ENCODE measurements around the gene COL5A1.

COL5A1 gene

DNA sequence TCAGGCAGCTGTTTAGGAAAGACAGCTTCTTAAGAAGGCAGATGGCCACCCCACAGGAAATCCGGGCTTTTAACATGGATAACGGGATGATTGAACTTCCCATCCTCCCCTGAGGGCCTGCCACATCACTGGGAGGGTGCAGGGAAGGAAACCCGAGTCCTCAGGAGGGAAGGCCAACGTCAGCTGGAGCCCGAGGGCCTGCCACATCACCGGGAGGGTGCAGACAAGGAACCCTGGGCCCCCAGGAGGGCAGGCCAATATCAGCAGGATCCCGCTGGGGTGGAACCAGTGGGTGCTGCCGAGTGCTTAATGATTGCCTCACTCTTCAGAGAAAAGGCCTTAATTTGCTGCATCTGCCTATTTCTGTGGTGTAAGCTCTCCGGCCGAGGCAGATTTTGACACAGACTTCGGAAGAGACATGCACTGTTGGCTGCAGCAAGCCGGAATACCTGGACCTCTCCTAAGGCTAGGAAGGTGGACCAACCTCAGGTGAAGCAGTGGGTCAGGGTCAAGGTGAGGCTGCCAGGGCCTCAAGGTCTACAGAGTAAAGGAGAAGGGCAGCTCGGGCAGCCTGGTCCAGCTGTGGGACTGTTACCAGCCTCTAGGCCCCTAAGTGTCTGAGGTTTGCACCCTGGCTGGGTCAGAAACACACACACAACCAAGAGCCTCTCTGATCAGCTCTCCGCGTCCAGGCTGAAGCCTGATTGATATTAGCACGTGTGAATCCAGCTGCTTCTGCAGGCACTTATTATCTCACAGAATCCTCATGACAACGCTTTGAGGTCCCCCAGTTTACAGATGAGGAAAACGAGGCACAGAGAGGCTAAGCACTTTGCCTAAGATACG, 14.8 kb upstream of the COL5A1 start:
- H3K36me3 ChIP-seq (ENCODE audit: insufficient read depth, low read length), result no peaks in the 10 kb centered on the region
- H3K4me1 ChIP-seq (ENCODE audit: insufficient read depth, low read length), result peaks cover 28% of the 10 kb centered on the region
- no peak overlapping the region for H3K9ac ChIP-seq (ENCODE audit: low read depth, low read length)
- no peaks in the 10 kb centered on the region for H3K9me3 ChIP-seq (ENCODE audit: control insufficient read depth, insufficient read depth, low read length)

DNA sequence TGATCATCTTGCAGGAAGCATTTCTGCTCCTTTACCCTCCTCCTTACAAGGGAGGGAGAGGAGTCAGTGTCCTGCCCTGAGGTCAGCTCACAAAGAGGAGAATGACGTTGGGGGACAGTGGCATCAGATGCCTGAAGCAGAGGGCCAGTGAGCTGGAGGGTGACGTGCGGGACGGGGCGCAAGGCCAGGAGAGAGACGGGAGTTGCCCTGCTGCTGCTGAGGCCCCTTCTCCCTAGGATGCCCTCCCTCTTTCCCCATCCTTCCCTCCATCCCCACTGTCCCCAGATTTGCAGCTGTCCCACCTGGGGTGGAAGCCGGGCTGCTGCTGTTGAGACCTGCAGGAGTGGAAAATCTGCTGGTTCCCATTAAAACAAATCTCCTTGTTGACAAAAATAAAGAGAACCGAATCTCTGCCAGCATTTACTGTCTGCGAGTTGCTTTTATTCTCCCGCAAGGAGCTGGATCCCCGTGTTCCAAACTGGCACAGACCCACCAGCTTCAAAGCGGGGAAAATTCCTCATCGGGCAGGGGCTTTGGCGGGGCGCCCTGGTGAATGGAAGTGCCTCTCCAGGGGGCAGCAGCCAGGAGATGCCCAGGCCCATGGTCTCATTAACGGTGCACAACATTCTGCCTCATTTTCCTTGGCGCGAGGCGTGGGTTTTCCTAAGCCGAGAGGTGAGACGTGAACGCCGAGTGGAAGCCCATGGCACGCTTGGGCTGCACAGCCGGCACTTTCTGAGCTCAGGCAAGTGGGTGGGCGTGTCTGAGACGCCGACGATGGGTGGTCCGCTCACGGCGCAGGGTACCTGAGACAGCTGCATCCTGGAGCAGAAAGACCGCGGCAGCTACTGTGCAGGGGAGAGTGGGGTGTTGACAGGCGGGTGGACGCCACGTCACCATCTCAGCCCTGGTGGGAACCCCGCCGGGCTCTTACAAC, 13.9 kb upstream of the COL5A1 start:
- H3K9ac ChIP-seq (ENCODE audit: low read depth, low read length), result no peak overlapping the region
- peaks cover 28% of the 10 kb centered on the region for H3K4me1 ChIP-seq (ENCODE audit: insufficient read depth, low read length)
- H3K9me3 ChIP-seq (ENCODE audit: control insufficient read depth, insufficient read depth, low read length), result no peaks in the 10 kb centered on the region
- no peaks in the 10 kb centered on the region for H3K36me3 ChIP-seq (ENCODE audit: insufficient read depth, low read length)

DNA sequence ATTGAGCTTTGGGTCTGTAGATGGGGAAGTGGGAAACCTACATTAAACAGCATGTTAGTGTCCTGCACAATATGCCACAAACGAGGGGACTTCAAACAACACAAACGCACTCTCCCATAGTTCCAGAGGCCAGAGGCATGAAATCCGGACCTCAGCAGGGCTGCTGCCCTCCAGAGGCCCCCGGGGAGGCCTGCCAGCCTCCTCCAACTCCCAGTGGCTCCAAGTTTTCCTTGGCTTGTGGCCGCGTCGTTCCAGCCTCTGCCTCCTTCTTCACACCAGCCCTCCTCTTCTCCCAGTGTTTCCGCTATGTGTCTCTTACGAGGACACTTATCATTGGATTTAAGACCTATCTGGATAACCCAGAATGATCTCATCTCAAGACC, 13.3 kb upstream of the COL5A1 start:
- H3K4me1 ChIP-seq (ENCODE audit: insufficient read depth, low read length), result peaks cover 28% of the 10 kb centered on the region
- no peaks in the 10 kb centered on the region for H3K36me3 ChIP-seq (ENCODE audit: insufficient read depth, low read length)
- no peak overlapping the region for H3K9ac ChIP-seq (ENCODE audit: low read depth, low read length)
- no peaks in the 10 kb centered on the region for H3K9me3 ChIP-seq (ENCODE audit: control insufficient read depth, insufficient read depth, low read length)

DNA sequence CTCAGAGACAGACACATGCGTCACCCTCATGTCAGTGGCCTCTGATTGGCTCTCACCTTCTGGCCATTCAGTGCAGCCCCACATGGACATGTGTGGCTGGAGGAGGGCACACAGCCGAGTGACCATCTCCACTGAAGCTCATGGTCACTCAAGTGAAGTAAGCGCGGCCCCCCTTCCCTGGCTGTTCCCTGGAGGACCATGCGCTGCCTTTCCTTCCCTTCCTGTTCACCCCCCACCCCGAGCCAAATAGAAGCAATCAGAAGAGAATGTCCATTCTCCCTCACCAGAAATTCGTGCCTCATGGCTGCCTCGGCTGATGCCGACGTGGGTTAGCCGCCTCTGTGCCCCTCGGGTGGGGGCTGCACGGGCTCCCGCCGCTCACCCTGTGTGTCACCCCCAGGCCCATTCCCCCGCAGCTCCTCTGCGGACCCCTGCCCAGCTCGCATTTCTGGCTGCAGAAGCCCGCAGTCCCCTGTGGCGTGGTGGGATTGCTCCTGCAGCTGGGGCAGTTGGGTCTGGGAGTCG, 12.5 kb upstream of the COL5A1 start:
- H3K36me3 ChIP-seq (ENCODE audit: insufficient read depth, low read length), result no peaks in the 10 kb centered on the region
- H3K9me3 ChIP-seq (ENCODE audit: control insufficient read depth, insufficient read depth, low read length), result no peaks in the 10 kb centered on the region
- H3K9ac ChIP-seq (ENCODE audit: low read depth, low read length), result no peak overlapping the region
- peaks cover 28% of the 10 kb centered on the region for H3K4me1 ChIP-seq (ENCODE audit: insufficient read depth, low read length)

DNA sequence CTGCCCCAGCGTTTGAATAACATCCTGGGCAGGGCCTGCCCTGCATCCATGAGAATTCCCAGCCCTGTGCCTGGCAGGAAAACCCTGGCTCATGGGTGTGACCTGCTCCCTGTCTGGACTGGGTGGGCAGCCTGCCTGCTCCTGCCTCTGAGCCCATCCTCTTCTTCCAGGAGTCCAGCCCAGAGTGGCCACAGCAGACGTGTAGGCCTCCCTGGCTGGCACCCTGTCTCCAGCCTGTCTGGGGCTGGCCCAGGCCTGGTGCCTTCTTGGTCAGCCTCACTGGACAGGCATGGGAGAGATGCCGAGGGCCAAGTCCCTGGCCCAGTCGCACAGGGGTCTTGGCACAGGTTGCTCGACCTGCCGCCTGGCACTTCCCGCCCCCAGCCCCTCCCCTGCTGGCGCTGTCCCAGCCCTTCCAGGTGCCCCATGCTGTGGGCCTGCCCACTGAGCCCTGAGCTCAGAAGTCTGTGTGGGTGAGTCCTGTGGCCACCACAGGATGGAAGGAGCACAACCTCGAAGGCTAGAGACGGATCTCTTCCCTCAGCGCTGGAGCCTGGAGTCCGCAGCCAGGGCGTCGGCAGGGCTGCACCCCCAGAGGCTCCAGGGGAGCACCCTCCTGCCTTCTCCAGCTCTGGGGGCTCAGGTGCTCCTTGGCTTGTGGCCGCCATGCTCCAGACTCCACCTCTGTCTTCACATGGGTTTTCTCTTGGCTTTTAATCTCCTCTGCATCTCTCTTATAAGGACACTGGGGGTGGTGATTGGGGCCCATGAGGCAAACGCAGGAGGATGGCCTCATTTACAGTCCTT, 11.8 kb upstream of the COL5A1 start:
- Histone ChIP-seq H3K36me3 (ENCODE audit: insufficient read depth, low read length) (no peaks in the 10 kb centered on the region), H3K9ac (ENCODE audit: low read depth, low read length) (no peak overlapping the region), H3K9me3 (ENCODE audit: control insufficient read depth, insufficient read depth, low read length) (no peaks in the 10 kb centered on the region), H3K4me1 (ENCODE audit: insufficient read depth, low read length) (peaks cover 25% of the 10 kb centered on the region)

DNA sequence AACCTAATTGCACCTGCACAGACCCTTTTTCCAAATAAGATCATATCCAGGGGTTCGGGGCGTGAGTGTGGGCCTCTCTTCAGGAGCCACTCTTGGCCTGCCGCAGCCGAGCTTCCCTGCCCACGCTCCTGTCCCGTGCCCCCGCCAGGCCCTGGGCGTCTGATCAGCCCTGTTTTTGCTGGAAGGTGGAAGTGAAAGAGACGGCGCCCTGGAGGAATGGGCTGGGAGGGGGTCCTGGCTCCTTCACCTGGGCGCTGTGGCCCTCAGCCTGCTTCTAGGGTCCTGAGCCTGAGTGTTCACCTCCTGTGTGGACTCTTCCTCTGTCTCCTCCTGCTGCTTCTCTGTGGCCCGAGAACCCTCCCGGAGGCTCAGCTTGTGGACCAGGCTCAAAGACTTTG, 11.2 kb upstream of the COL5A1 start:
- H3K36me3 ChIP-seq (ENCODE audit: insufficient read depth, low read length), result no peaks in the 10 kb centered on the region
- H3K4me1 ChIP-seq (ENCODE audit: insufficient read depth, low read length), result peaks cover 19% of the 10 kb centered on the region
- H3K9ac ChIP-seq (ENCODE audit: low read depth, low read length), result no peak overlapping the region
- no peaks in the 10 kb centered on the region for H3K9me3 ChIP-seq (ENCODE audit: control insufficient read depth, insufficient read depth, low read length)

DNA sequence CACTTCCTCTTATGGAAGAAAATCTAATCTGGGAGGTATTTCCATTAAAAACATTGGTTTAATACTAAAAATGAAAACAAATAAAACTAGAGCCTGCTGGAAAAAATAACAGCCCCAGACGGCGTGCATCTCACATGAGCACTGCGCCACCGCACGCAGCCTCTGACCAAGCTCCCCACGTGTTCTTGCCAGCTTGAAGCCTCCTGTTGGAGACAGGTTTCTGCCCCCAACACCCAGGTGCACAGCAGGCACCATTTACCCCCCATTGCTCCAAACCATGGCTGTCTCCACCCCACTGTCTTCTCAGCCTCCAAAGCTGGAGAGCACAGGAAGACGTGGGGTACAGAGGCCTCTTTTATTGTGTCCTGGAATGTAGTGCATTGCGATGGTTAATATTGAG, 10.7 kb upstream of the COL5A1 start:
- H3K36me3 ChIP-seq (ENCODE audit: insufficient read depth, low read length), result no peaks in the 10 kb centered on the region
- H3K9me3 ChIP-seq (ENCODE audit: control insufficient read depth, insufficient read depth, low read length), result no peaks in the 10 kb centered on the region
- no peak overlapping the region for H3K9ac ChIP-seq (ENCODE audit: low read depth, low read length)
- peaks cover 15% of the 10 kb centered on the region for H3K4me1 ChIP-seq (ENCODE audit: insufficient read depth, low read length)

DNA sequence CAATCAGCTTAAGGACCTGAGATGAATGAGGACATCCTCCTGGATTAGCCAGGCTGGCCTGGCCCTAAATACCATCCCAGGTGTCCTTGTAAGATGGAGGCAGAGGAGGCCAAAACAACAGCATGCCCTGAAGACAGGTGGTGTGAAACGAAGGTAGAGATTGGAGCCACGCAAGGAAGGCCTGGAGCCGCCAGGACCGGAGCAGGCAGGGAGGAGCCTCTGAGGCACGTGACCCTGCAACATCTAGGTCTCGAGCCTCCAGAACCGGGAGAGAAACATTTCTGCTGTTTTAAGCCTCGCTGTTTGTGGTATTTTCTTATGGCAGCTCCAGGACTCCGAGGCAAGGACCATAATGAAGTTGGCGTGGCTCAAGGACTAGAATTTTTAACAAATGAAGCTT, 9.7 kb upstream of the COL5A1 start:
- Histone ChIP-seq H3K4me1 (ENCODE audit: insufficient read depth, low read length) (peaks cover 5% of the 10 kb centered on the region; the same call in 1 of the 2 replicates), H3K9me3 (ENCODE audit: control insufficient read depth, insufficient read depth, low read length) (no peaks in the 10 kb centered on the region), H3K36me3 (ENCODE audit: insufficient read depth, low read length) (no peaks in the 10 kb centered on the region), H3K9ac (ENCODE audit: low read depth, low read length) (no peak overlapping the region)

DNA sequence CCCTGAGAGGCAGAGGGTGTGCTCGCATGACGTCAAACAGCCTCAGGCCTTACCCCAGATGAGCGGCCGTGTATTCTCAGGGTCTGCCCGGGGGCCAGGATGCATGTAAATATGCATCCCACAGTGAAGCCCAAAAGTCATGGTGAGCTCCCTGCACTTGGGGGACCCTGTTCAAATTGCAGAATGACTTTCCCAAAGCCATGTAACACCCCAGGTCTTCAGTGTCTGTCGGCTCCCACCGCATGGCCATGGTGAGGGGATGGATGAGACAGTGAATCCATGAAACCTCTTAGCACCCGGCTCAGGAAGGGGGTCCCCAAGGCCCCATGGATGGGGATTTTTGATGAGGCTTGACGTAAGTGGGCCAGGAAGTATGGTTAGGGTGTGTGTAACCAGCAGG, 9.3 kb upstream of the COL5A1 start:
- Histone ChIP-seq H3K9me3 (ENCODE audit: control insufficient read depth, insufficient read depth, low read length) (no peaks in the 10 kb centered on the region), H3K9ac (ENCODE audit: low read depth, low read length) (no peak overlapping the region), H3K4me1 (ENCODE audit: insufficient read depth, low read length) (peaks cover under 1% of the 10 kb centered on the region; the same call in 1 of the 2 replicates), H3K36me3 (ENCODE audit: insufficient read depth, low read length) (no peaks in the 10 kb centered on the region)

DNA sequence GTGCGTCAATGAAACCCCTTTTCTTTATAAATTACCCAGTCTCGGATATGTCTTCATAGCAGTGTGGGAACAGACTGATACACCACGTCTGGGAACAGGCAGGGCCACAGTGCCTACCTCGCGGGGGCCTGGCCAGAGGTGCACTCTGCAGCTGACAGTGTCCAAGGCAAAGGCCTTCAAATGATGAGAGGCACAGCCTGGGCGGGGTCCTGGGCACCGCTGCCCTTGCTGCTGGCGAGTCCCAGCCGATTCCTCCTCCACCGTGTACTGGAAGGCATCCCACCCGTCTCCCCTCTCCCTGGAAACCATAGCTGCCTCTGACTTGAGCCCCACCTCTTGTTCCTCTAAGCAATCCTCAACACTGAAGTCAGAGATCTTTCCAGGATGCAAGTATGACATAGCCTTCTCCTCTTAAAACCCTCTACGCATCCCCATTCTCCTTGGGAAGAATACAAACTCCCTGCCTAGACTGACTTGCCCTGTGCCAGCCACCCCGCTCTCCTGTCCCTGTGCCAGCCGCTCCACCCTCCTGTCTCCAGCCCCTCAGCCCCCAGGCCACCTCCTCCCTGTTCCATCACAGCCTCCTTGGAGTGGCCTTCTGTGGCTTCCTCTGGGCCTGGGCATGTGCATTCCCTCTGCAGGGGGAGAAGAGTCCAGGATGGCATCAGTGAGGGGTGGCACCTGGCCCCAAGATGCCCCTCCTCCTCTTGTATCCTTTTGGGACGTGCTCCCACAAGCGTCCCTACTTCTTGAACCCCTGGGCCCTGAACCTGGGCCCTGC, 8.1 kb upstream of the COL5A1 start:
- no peaks in the 10 kb centered on the region for H3K4me1 ChIP-seq (ENCODE audit: insufficient read depth, low read length)
- H3K9me3 ChIP-seq (ENCODE audit: control insufficient read depth, insufficient read depth, low read length), result no peaks in the 10 kb centered on the region
- no peaks in the 10 kb centered on the region for H3K36me3 ChIP-seq (ENCODE audit: insufficient read depth, low read length)

DNA sequence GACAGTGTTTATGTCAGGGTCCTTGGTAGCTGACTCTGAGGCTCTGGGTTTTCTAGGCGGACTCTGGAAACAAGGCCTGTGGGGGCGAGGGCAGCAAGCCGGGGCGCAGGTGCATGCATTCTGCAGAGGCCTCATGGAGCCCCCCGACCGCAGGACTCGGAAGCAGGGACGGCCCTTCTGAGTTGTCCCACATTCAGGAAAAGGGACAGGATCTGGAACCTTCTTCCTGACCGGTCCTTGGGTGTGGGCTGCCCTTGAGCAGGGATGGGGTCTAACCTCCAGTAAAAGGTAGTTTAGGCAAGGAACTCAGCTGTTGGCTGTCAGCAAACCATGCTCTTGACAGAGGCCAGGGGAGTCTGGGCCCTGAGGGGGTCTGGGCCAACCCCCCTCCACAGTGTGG, 7.4 kb upstream of the COL5A1 start:
- Histone ChIP-seq H3K9me3 (ENCODE audit: control insufficient read depth, insufficient read depth, low read length) (no peaks in the 10 kb centered on the region), H3K9ac (ENCODE audit: low read depth, low read length) (no peak overlapping the region), H3K4me1 (ENCODE audit: insufficient read depth, low read length) (no peaks in the 10 kb centered on the region), H3K36me3 (ENCODE audit: insufficient read depth, low read length) (no peaks in the 10 kb centered on the region)

More for the DNA sequence above, 8.1 kb upstream of the COL5A1 start:
- H3K9ac ChIP-seq (ENCODE audit: low read depth, low read length), result no peak overlapping the region

DNA sequence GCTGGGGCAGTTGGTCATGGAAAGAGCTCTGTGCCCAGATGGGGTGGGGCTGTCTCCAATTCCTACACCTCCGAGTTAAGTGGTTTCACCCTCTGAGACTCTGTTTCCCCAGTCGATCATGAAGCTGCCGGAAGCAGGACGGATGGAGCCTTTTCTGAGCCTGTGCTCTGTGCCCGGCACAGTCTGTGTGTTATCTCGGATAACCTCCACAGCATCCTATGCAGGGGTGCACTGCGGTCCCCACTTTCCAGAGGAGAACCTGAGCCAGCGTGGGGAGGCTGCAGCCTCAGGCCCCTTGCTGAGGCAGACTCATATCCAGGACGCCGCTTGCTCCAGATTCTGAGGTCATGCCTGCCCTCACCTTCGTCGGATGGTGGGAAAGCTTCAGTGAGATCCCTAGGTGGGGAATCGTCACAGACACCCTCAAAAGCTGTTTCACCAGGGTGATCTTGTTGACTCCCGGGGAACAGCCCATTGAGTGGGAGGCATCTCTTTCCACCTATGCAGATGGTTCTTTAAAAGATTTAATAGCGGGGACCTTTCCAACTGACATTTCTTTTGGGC, 6.9 kb upstream of the COL5A1 start:
- Histone ChIP-seq H3K36me3 (ENCODE audit: insufficient read depth, low read length) (no peaks in the 10 kb centered on the region), H3K9me3 (ENCODE audit: control insufficient read depth, insufficient read depth, low read length) (no peaks in the 10 kb centered on the region), H3K9ac (ENCODE audit: low read depth, low read length) (no peak overlapping the region), H3K4me1 (ENCODE audit: insufficient read depth, low read length) (no peaks in the 10 kb centered on the region)
